GM21447 (cell line): ENCODE measurements around the gene GRM7.

Source experiments
- ATAC-seq: cut with Tn5 transposase; IDR thresholded peaks from one replicate; pipeline ENCODE4 v1.9.1; 2021; ENCODE audit not compliant: unreplicated experiment

Gene GRM7

GRCh38 chr3:7144697-7145308 is 283.9 kb downstream of the GRM7 start:
- ATAC-seq: no peak

- ATAC-seq: no peak
Measured at GRCh38 chr3:7146529-7146928, 285.6 kb downstream of the GRM7 start.

- no peak for ATAC-seq
Measured at GRCh38 chr3:7158516-7158915, 297.6 kb downstream of the GRM7 start.

GRCh38 chr3:7160689-7161088 is 299.8 kb downstream of the GRM7 start:
- no peak for ATAC-seq

- no peak for ATAC-seq
Measured at GRCh38 chr3:7166460-7166859, 305.5 kb downstream of the GRM7 start.

- no peak for ATAC-seq
Measured at GRCh38 chr3:7171493-7171892, 310.6 kb downstream of the GRM7 start.

- no peak for ATAC-seq
Measured at GRCh38 chr3:7172996-7173395, 312.1 kb downstream of the GRM7 start.

GRCh38 chr3:7188551-7188950 is 327.6 kb downstream of the GRM7 start:
- ATAC-seq: no peak

GRCh38 chr3:7190095-7190494 is 329.2 kb downstream of the GRM7 start:
- no peak for ATAC-seq

GRCh38 chr3:7193269-7193668 is 332.4 kb downstream of the GRM7 start:
- ATAC-seq: no peak

- no peak for ATAC-seq
Measured at GRCh38 chr3:7194071-7194835, 333.3 kb downstream of the GRM7 start.

GRCh38 chr3:7195934-7196333 is 335.0 kb downstream of the GRM7 start:
- no peak for ATAC-seq

GRCh38 chr3:7201784-7202183 is 340.9 kb downstream of the GRM7 start:
- ATAC-seq: no peak

GRCh38 chr3:7203969-7204847 is 343.3 kb downstream of the GRM7 start:
- ATAC-seq: peak; percentile 34

- ATAC-seq: peak; percentile 49
Measured at GRCh38 chr3:7204848-7205156, 343.9 kb downstream of the GRM7 start.

- peak; percentile 47 for ATAC-seq
Measured at GRCh38 chr3:7205535-7205934, 344.6 kb downstream of the GRM7 start.

GRCh38 chr3:7205962-7206361 is 345.0 kb downstream of the GRM7 start:
- peak; percentile 70 for ATAC-seq

GRCh38 chr3:7207125-7207524 is 346.2 kb downstream of the GRM7 start:
- ATAC-seq: no peak

GRCh38 chr3:7207928-7208327 is 347.0 kb downstream of the GRM7 start:
- ATAC-seq: no peak

- ATAC-seq: no peak
Measured at GRCh38 chr3:7209098-7209497, 348.2 kb downstream of the GRM7 start.

GRCh38 chr3:7211740-7212139 is 350.8 kb downstream of the GRM7 start:
- ATAC-seq: no peak

- ATAC-seq: no peak
Measured at GRCh38 chr3:7215706-7216105, 354.8 kb downstream of the GRM7 start.
